GM12878 (cell line): Measurements from ENCODE around the gene TMEM131L. TPM values are rescaled to one million over a fixed set of nuclear protein-coding genes. Genes with fewer than 3 reads are reported as not detected.

Experiments
- ATAC-seq: fragments of 200-7000 bp; cut with Tn5 transposase; 3 replicates; pipeline ENCODE4 v1.9.1; 2020; ENCODE audit warnings: mild to moderate bottlenecking, moderate library complexity
- BruUV-seq: library from RNA; stranded (reverse); fragments of 400-500 nt; replicated peaks from 2 replicates; lab custom pipeline; 2021; lab: Mats Ljungman, UMichigan
- CTCF ChIA-PET: fragments of 300-600 bp; sonication (Branson Sonifier 250); formaldehyde crosslinking; extraction: SDS; loops from one replicate; lab custom pipeline; 2021; ENCODE audit warnings: inconsistent platforms; lab: Yijun Ruan, JAX
- POLR2A ChIA-PET: fragments of 350-600 bp; formaldehyde crosslinking; extraction: SDS; loops from one replicate; lab custom pipeline; 2021; ENCODE audit warnings: inconsistent platforms; lab: Charles Lee
- RAD21 ChIA-PET: fragments of 300-600 bp; sonication (Branson Sonifier 250); formaldehyde crosslinking; loops from one replicate; lab custom pipeline; 2023; ENCODE audit warnings: antibody characterized with exemption; ENCODE audit not compliant: unreplicated experiment; lab: Charles Lee
- SMC1A ChIA-PET: fragments of 300-600 bp; sonication (Branson Sonifier 250); formaldehyde crosslinking; loops from one replicate; lab custom pipeline; 2023; ENCODE audit not compliant: unreplicated experiment, uncharacterized antibody; lab: Charles Lee
- DNase-seq: peaks from one replicate; pipeline ENCODE4 v3.0.0-alpha.2; 2011; ENCODE audit warnings: low read depth, low spot score
- FAIRE-seq: peaks from 3 replicates; lab custom pipeline; 2011; peaks lifted over from hg19 to GRCh38; lab: Jason Lieb, UNC
- H2AFZ ChIP-seq: 2 replicates; pipeline ENCODE4 v1.6.0; 2011; ENCODE audit warnings: low read depth, low read length, control low read depth; ENCODE audit not compliant: control insufficient read depth
- H3K27ac ChIP-seq: 2 replicates; pipeline ENCODE4 v1.5.1; 2011; ENCODE audit warnings: control low read depth; ENCODE audit not compliant: control insufficient read depth, insufficient read depth
- H3K27me3 ChIP-seq, 2 experiments: replicated peaks in 1 of 2; 2 replicates each; pipeline versions ENCODE4 v1.6.0 to v1.6.1; 2011; ENCODE audit warnings: low read length in 1 of 2; ENCODE audit not compliant: control insufficient read depth in 2 of 2, insufficient read depth in 2 of 2
- H3K36me3 ChIP-seq, 2 experiments: 2 replicates each; pipeline ENCODE4 v1.5.1; 2011; ENCODE audit warnings: low read length in 1 of 2; ENCODE audit not compliant: control insufficient read depth in 2 of 2, insufficient read depth in 2 of 2
- H3K4me1 ChIP-seq: 2 replicates; pipeline ENCODE4 v1.6.1; 2011; ENCODE audit warnings: mild to moderate bottlenecking, low read length, moderate library complexity, mixed read lengths; ENCODE audit not compliant: control insufficient read depth, insufficient read depth
- H3K4me2 ChIP-seq: 2 replicates; pipeline ENCODE4 v1.6.0; 2011; ENCODE audit warnings: control low read depth; ENCODE audit not compliant: control insufficient read depth, insufficient read depth
- H3K4me3 ChIP-seq: fragments of 200-600 bp; sonication (generic); 2 replicates; pipeline ENCODE4 v1.5.1; 2016
- H3K79me2 ChIP-seq: 2 replicates; pipeline ENCODE4 v1.6.0; 2011; ENCODE audit warnings: low read length; ENCODE audit not compliant: control insufficient read depth, insufficient read depth
- H3K9ac ChIP-seq: 2 replicates; pipeline ENCODE4 v1.8.0; 2011; ENCODE audit warnings: low read length, control low read depth, mixed read lengths; ENCODE audit not compliant: control insufficient read depth, insufficient read depth
- H3K9me3 ChIP-seq: replicated peaks from 3 replicates; pipeline ENCODE4 v1.5.1; 2011; ENCODE audit warnings: mild to moderate bottlenecking, low read length; ENCODE audit not compliant: control insufficient read depth, insufficient read depth
- H4K20me1 ChIP-seq: 2 replicates; pipeline ENCODE4 v1.6.0; 2011; ENCODE audit not compliant: control insufficient read depth, insufficient read depth
- GABPA ChIP-seq: IDR thresholded peaks from 2 replicates; pipeline ENCODE4 v1.6.1; 2014; ENCODE audit warnings: antibody characterized with exemption, low read depth, mild to moderate bottlenecking, inconsistent platforms
- HDGF ChIP-seq: fragments of 450-650 bp; IDR thresholded peaks from 2 replicates; pipeline ENCODE4 v1.6.1; 2016; ENCODE audit warnings: antibody characterized with exemption
- IKZF2 ChIP-seq, 2 experiments: fragments of 450-650 bp; IDR thresholded peaks; 2 replicates each; pipeline ENCODE4 v1.6.1; 2017; ENCODE audit warnings: mild to moderate bottlenecking in 2 of 2, moderate library complexity in 2 of 2
- JUNB ChIP-seq: IDR thresholded peaks from 2 replicates; pipeline ENCODE4 v1.6.1; 2016; ENCODE audit warnings: antibody characterized with exemption, mild to moderate bottlenecking
- MXI1 ChIP-seq: fragments of 150-350 bp; IDR thresholded peaks from 2 replicates; pipeline ENCODE4 v1.6.1; 2011; ENCODE audit warnings: low read depth, mild to moderate bottlenecking, inconsistent platforms, low read length, improper control_type of control experiment
- NBN ChIP-seq: fragments of 450-650 bp; IDR thresholded peaks from 2 replicates; pipeline ENCODE4 v1.6.1; 2016
- POLR2A ChIP-seq: IDR thresholded peaks from 2 replicates; pipeline ENCODE4 v1.6.1; 2011; ENCODE audit warnings: low read depth, mild to moderate bottlenecking, low read length
- RFX5 ChIP-seq: IDR thresholded peaks from 2 replicates; pipeline ENCODE4 v1.6.1; 2011; ENCODE audit warnings: low read depth, low read length, improper control_type of control experiment
- WGBS: methylation state at CpG from one replicate; pipeline ENCODE4 v1.1.6; 2016; ENCODE audit warnings: low lambda C conversion rate; ENCODE audit not compliant: insufficient replicate concordance, insufficient coverage; ENCODE audit errors: missing lambda C conversion rate; 5-methylcytosine and 5-hydroxymethylcytosine counted together
- in situ Hi-C: fragments of 300-500 bp; cut with MboI; formaldehyde crosslinking; loops from 9 replicates; pipeline ENCODE4 v1.14.3; 2018; ENCODE audit warnings: mixed read lengths
- intact Hi-C: fragments of 100-400 bp; cut with micrococcal nuclease; formaldehyde crosslinking; loops from one replicate; pipeline ENCODE4 v1.14.2; 2022; ENCODE audit not compliant: unreplicated experiment
- polyA plus RNA-seq, 11 experiments: library from polyadenylated mRNA; depleted of rRNA in 4 of 11; unstranded in 6 of 11; stranded (reverse) in 5 of 11; fragments of >200 nt; fragmentation: Nextera tagmentation in 4 of 11; fragmentation: Illumina TruSeq in 1 of 11; extraction: Ambion mirVana in 4 of 11; extraction: Trizol in 1 of 11; gene quantifications; 1 replicate in 1 of 11; 2 replicates in 10 of 11; pipeline versions ENCODE4 v1.2.1 to v1.2.3, GENCODE V29; 2011 to 2016; ENCODE audit warnings: inconsistent platforms in 2 of 11, missing spikeins in 2 of 11, low read depth in 1 of 11
- total RNA-seq, 4 experiments: library from RNA; depleted of rRNA in 3 of 4; stranded (reverse); fragments of >200 nt in 3 of 4; fragmentation: Illumina TruSeq in 1 of 4; extraction: Trizol in 1 of 4; gene quantifications; 2 replicates each; pipeline versions ENCODE4 v1.2.1 to v1.2.3, GENCODE V29; 2013 to 2021
- TF ChIP-seq, protein P1 (sequence below): fragments of 450-650 bp; IDR thresholded peaks from 2 replicates; pipeline ENCODE4 v1.6.1; 2016; ENCODE audit warnings: mild to moderate bottlenecking, moderate library complexity, borderline replicate concordance
- TF ChIP-seq, protein P2 (sequence below): fragments of 150-350 bp; IDR thresholded peaks from 2 replicates; pipeline ENCODE4 v1.6.1; 2014; ENCODE audit warnings: mild to moderate bottlenecking, low read depth, low read length
- TF ChIP-seq, protein P3 (sequence below): fragments of 450-650 bp; IDR thresholded peaks from 2 replicates; pipeline ENCODE4 v1.6.1; 2017; ENCODE audit warnings: mild to moderate bottlenecking, low read depth, inconsistent platforms; ENCODE audit not compliant: poor library complexity, severe bottlenecking

Gene TMEM131L
- total and polyA plus RNA-seq, 10 of the 15 experiments (the other 5 are each of a cell fraction or from before 2014, with no cell fraction given), result 8.5 to 101 (median 74.4) TPM

GRCh38 chr4:153523164-153523796 is 57.1 kb downstream of the TMEM131L start (continued):
- TF ChIP-seq, protein P1, sequence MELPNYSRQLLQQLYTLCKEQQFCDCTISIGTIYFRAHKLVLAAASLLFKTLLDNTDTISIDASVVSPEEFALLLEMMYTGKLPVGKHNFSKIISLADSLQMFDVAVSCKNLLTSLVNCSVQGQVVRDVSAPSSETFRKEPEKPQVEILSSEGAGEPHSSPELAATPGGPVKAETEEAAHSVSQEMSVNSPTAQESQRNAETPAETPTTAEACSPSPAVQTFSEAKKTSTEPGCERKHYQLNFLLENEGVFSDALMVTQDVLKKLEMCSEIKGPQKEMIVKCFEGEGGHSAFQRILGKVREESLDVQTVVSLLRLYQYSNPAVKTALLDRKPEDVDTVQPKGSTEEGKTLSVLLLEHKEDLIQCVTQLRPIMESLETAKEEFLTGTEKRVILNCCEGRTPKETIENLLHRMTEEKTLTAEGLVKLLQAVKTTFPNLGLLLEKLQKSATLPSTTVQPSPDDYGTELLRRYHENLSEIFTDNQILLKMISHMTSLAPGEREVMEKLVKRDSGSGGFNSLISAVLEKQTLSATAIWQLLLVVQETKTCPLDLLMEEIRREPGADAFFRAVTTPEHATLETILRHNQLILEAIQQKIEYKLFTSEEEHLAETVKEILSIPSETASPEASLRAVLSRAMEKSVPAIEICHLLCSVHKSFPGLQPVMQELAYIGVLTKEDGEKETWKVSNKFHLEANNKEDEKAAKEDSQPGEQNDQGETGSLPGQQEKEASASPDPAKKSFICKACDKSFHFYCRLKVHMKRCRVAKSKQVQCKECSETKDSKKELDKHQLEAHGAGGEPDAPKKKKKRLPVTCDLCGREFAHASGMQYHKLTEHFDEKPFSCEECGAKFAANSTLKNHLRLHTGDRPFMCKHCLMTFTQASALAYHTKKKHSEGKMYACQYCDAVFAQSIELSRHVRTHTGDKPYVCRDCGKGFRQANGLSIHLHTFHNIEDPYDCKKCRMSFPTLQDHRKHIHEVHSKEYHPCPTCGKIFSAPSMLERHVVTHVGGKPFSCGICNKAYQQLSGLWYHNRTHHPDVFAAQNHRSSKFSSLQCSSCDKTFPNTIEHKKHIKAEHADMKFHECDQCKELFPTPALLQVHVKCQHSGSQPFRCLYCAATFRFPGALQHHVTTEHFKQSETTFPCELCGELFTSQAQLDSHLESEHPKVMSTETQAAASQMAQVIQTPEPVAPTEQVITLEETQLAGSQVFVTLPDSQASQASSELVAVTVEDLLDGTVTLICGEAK, result no peak
- TF ChIP-seq GABPA, result no peak
- TF ChIP-seq POLR2A, result no peak
- TF ChIP-seq, all 136 proteins: peak for 3

DNA sequence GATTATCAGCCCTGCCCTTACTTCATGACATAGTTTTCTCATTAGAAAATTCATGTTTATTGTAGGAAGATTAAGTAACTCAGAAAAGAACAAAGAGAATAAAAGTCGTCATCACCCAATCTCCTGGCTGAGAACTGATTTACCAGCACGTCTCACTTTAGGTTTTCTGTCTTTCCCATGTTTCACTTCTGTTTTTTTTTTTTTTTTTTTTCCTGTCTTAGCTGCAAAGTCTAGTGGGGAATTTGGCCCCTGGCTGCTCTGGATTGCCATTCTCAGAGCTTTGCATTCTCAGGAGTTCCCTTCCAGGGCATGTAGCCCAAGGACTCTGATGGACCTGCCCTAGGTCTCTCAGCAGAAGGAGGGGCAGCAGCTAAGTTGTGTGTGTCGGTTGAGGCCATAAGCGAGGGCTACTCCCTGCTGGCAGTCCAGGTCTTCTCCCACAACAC is 57.8 kb downstream of the TMEM131L start:
- WGBS, result 2% methylated on average over 4 of the region's 4 CpGs
- H3K4me3 ChIP-seq, result peak overlapping the region; percentile 18
- H3K79me2 ChIP-seq, result peaks cover 98% of the 10 kb centered on the region
- DNase-seq, result no peak
- ChIA-PET POLR2A (interaction anchor here (0.5 to 18.7 kb wide), 15 partner anchors 8 to 970 kb away, joined by 3 to 322 read pairs (median 7); no protein-coding TSS in a partner anchor), SMC1A (interaction anchor here (0.6 to 12.9 kb wide), 18 partner anchors 9 to 178 kb away, joined by 3 to 177 read pairs (median 10); partner anchors contain the start of gene TMEM131L), CTCF (interaction anchor here (0.6 to 2.3 kb wide), 15 partner anchors 17 to 91 kb away, joined by 3 to 11 read pairs (median 5); partner anchors contain the start of gene TMEM131L), RAD21 (interaction anchor here (1.0 to 10.7 kb wide), 14 partner anchors 7 to 178 kb away, joined by 3 to 197 read pairs (median 8); partner anchors contain the start of gene TMEM131L)
- in situ Hi-C loops (no loop called here), intact Hi-C loops (loop anchor here (2.0 kb wide), 1 partner anchor 47 kb away; no protein-coding TSS in a partner anchor)
- H4K20me1 ChIP-seq, result no peaks in the 10 kb centered on the region
- H3K4me1 ChIP-seq, result peaks cover 98% of the 10 kb centered on the region
- no peak for ATAC-seq
- H3K36me3 ChIP-seq, result peaks cover 3 to 12% of the 10 kb centered on the region in 2 experiments; a peak in 3 of 4 replicates
- no peak overlapping the region for H2AFZ ChIP-seq
- no TSS peak for BruUV-seq
- peak overlapping the region; percentile 95 for H3K4me2 ChIP-seq
- H3K27ac ChIP-seq, result peak overlapping the region; percentile 96
- H3K9ac ChIP-seq, result peak overlapping the region; percentile 42; the same call in 1 of the 2 replicates
- no peak for FAIRE-seq
- no peaks in the 10 kb centered on the region; the same call in 2 of the 3 replicates for H3K9me3 ChIP-seq
- H3K27me3 ChIP-seq, result no peaks in the 10 kb centered on the region
- TF ChIP-seq, protein P2, sequence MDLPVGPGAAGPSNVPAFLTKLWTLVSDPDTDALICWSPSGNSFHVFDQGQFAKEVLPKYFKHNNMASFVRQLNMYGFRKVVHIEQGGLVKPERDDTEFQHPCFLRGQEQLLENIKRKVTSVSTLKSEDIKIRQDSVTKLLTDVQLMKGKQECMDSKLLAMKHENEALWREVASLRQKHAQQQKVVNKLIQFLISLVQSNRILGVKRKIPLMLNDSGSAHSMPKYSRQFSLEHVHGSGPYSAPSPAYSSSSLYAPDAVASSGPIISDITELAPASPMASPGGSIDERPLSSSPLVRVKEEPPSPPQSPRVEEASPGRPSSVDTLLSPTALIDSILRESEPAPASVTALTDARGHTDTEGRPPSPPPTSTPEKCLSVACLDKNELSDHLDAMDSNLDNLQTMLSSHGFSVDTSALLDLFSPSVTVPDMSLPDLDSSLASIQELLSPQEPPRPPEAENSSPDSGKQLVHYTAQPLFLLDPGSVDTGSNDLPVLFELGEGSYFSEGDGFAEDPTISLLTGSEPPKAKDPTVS, result no peak
- TF ChIP-seq, protein P3, sequence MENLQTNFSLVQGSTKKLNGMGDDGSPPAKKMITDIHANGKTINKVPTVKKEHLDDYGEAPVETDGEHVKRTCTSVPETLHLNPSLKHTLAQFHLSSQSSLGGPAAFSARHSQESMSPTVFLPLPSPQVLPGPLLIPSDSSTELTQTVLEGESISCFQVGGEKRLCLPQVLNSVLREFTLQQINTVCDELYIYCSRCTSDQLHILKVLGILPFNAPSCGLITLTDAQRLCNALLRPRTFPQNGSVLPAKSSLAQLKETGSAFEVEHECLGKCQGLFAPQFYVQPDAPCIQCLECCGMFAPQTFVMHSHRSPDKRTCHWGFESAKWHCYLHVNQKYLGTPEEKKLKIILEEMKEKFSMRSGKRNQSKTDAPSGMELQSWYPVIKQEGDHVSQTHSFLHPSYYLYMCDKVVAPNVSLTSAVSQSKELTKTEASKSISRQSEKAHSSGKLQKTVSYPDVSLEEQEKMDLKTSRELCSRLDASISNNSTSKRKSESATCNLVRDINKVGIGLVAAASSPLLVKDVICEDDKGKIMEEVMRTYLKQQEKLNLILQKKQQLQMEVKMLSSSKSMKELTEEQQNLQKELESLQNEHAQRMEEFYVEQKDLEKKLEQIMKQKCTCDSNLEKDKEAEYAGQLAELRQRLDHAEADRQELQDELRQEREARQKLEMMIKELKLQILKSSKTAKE, result peak; percentile 39
- TF ChIP-seq NBN, result peak; percentile 66
- TF ChIP-seq JUNB, result 0 out of 2 replicates have a peak, but pooled peaks have one; percentile 15
- peak; percentile 72 to 78 for TF ChIP-seq IKZF2 (IDR thresholded peaks at IDR 0.05)
- TF ChIP-seq MXI1, result no peak
- TF ChIP-seq HDGF, result no peak
- no peak for TF ChIP-seq RFX5
